Stimulated activated CD8-positive, alpha-beta memory T cell treated with anti-CD3 and anti-CD28 coated beads, Interleukin-4, amount 100 ng/mL, for 4 hours (primary cell): ENCODE data around the gene FBXW8.

Source experiments
- DNase-seq, 2 donors: peaks; one replicate each; pipeline ENCODE4 v3.0.0-alpha.2; 2020; ENCODE audit warnings: low read depth in 2 of 2, low spot score in 1 of 2

The FBXW8 gene

DNA sequence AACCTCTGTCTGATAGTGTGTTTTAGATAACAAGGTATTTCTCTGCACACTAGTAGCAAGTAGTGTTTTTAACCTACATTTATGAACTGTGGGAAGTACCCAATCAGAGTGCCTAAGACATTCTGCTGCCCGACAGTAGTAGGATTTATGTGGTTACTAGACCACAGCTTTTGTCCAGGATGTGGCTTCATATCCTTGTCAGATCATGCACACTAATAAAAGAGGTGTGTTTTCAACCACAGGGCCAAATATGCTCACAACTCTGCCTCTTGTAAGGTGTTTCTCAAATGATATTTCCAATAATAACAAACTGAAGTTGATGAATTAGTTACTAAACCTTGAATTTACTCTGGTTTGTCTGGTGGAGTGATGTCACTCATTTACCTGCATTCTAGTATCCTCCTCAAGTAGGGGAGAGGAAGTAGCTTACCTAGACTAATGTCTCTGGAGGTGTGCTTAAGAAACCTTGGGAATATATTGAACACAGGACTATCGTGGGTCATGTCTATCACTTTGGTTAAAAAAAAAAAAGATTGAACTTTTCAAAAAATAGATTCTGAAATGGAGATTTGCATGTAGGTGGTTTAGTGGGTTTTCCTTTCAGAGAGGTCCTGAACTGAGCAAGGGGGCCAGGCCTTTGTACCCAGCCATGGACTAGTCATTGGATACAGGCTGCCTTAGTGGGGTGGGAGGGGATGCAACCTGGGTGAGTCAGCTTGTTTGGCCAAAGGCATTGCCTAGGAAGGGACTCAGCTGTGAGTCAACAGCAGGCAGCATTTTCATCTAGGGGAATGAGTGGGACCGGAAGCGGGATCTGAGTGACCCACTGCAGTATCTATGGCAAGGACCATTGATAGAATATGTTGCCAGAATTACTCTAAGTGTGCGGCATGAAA lies 14.1 kb downstream of the FBXW8 start:
- DNase-seq, result no peak

- no peak for DNase-seq
Measured at GRCh38 chr12:116926283-116927243, 15.8 kb downstream of the FBXW8 start.

GRCh38 chr12:116927244-116927940 lies 16.6 kb downstream of the FBXW8 start:
- DNase-seq, result no peak

GRCh38 chr12:116928504-116928903 lies 17.8 kb downstream of the FBXW8 start:
- no peak for DNase-seq

GRCh38 chr12:116929885-116930284 lies 19.1 kb downstream of the FBXW8 start:
- no peak for DNase-seq

- DNase-seq, result no peak
Measured at GRCh38 chr12:116931665-116932064, 20.9 kb downstream of the FBXW8 start.

- DNase-seq, result no peak
Measured at GRCh38 chr12:116933091-116933490, 22.3 kb downstream of the FBXW8 start.

DNA sequence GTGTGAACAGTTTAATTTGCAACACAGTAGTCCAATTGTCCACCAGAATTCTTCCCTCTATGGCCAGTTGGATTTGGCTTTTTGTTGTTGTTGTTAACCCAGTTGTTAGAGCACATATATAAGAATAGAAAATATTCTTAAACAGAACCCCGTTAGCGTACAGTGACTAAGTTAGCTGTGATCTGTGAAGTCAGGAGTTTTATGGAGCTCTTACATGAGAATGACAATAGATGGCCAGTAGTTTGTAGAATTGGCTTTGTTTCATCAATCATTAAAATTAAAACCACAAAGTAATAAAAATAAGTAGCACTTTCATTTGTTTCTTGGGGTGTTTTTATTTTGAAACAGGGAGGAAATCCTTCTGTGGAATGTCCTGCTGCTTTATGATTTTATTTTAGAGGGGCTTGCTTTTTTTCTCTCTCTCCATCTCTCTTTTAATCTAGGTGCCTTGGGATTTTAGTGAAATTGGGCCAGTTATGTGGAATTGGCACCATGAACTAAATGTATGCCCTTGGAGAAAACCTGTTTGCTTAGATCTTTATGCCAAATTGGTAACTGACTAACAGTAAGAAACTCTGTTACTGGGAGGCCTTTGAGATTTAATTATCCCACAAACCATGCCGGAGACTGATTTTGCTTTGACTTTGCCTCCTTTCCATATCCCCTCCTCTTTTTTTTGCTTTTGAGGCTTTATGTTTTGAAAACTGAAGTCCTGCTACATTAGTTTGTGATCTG lies 22.9 kb downstream of the FBXW8 start:
- DNase-seq, result no peak

GRCh38 chr12:116934908-116935705 lies 24.4 kb downstream of the FBXW8 start:
- DNase-seq, result no peak

DNA sequence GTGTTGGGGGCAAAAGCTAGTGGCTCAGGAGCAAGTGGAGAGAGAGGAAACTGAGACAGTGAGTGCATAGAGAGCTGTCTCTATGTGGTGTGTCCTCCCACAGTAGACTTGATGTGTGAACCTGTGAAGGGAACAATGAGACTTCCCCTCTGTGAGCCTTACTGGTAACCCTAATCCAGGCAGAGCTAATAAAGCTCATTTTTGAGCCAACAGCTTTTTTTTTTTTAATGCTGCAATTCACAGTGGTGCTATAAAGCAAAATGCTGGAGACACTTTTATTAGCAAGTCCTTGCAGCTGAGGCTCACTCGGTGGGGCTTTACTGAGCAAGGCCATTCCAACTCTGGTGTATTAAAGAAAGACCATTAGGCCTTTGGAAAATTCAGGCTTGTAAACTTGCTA lies 26.9 kb downstream of the FBXW8 start:
- DNase-seq, result no peak

GRCh38 chr12:116939734-116940133 lies 29.0 kb downstream of the FBXW8 start:
- no peak for DNase-seq

DNA sequence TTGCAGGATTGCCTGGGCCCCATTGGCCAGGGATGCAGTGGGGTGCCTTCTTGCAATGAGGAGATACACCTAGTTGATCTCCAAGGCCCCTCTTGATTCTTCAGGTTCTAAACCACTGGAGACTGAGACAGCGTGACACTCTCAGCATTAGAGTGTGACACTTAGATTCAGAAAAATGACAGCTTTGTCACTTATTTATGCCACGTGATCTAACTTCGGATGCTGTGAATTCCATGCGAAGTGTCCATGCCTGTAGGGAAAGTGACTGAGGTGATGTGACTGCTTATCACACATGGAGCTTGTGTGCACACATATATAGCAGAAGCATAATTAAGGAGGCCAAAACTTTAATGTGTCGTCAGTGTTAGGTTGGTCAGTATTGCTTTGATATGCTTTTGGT lies 30.4 kb downstream of the FBXW8 start:
- no peak for DNase-seq

DNA sequence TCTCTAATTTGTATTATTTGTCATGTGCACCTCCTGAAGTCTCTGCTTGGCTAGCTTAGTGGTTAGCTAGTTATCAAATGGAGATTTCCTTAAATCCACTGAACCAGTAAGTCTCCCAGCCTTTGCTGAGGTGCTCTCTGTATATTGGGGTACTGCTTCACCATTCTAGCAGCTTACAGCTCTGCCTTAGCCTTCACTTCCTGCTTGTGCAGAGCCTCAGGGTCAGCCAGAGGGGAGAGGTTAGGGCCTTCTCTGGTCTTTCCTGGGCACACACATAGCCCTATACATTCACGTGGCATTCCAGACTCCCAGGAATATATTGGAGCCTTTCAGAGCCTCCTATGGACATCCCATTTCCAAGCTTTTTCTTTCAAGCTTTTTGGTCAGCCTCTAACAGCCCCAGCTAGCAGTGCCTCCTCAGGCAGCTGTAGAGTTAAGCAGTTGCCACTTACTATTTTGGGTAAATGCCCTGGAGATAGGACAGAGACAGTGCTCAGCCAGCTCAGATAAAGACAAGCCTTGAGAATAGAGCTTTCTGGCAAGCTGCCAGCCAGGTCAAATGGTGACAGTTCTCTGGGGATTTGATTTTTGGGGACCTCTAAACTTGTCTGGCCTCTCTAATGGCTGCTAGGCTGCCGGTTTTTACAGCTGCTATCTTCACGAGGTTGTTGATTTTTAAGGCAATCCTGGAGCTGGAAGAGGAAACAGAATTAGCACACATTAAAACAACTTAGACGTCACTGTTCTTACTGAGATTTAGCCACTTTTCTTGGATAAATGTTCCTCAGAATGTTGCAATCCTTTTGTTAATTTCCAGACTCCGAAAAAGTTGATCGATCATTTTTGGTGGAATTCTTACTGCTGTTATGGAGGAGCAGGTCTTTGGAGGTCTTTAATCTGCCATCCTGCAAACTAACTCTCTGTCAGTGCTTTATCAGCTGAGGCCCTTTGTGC lies 32.9 kb downstream of the FBXW8 start:
- no peak for DNase-seq

GRCh38 chr12:116945886-116946550 lies 35.3 kb downstream of the FBXW8 start:
- DNase-seq, result no peak

DNA sequence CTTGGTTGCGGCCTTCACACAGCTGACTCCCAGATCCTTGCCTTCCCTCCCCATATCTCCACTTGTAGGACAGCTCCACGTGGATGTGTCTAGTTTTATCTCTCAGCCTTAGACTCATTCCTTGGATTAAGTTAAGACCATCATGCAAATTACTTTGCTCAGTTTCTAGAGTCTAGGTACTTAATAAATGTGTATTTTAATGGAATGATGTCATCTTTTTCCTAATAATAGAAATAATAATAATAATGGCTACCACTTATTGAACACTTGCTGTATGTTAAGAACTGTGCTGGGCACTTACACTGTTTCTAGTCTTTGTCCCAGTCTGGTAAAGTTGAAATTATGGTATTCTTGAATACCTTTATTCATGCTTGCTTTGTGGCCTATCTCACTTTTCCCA lies 37.5 kb downstream of the FBXW8 start:
- no peak for DNase-seq

DNA sequence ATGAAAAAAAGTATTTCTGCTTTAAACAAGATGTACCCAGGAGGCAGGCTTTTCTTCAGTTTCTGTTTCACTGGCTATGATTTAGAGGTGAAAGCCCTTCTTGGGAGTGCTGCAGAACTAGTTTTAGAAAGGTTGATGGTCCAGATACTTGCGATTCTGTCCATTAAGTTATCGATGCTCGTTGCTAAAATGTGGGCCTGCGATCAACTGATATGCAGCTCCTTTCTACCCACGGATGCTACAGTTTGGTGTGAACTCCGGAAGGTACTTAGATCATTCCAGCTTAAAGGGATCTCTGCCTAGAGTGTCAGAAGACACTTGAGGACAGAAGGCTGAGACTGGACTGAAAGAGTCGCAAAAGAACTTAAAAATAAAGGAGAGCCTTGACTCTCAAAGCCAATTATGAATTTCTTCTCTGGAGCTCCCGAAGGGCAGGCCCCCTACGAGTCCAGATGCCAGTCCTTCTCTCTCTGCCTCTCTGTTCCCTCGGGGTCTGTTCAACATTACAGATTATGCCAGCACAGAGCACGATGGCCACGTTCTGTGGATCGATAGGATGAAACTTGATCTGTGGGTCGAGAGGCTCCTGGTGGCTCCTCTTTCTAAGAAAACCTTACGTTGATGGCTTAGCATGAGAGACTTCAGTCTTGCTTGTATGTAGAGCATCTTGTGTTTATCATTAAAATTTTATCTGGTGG lies 40.0 kb downstream of the FBXW8 start:
- no peak for DNase-seq

DNA sequence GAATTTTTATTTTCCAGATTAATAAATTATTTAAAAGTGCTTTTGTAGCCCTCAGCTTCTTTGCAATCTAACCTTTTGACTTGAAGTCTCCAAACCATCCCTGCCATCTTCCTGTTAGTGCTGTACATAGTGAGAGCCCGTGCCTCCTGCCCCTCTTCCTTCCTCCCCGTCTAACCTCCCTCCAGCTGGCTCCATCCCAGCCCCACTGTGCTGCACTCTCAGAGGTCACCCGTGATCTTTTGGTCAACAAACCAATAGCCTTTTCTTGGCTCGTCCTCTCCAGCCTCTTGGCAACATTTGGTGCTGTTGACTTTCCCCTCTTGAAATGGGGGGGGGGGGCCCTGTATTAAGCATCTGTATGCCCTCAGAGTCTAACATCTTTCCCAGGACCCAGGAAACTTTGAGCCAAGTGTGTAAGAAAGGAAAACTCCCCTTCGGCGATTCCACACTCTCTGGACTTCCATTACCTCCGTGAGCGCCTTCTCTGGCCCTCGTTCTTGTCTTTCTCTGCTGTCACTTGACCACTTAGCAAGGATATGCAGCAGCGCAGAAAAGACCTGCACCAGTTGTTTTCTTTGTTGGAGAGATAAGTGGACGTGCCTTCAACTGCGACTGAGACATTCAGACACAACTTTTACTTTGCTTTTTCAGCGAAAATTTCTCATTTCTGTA lies 44.1 kb downstream of the FBXW8 start:
- DNase-seq, result no peak
